Vagina (tissue), 2 donors: ENCODE results near the gene GMPPB.

Experiments
- CTCF ChIP-seq, 3 experiments: fragments of 450-650 bp in 2 of 3; fragments of 200-600 bp in 1 of 3; sonication (generic) in 1 of 3; IDR thresholded peaks; one replicate each; pipeline ENCODE4 v1.5.1; 2017 to 2019; ENCODE audit warnings: antibody characterized with exemption in 3 of 3, mild to moderate bottlenecking in 2 of 3, moderate library complexity in 2 of 3
- POLR2A ChIP-seq, 2 donors: fragments of 450-650 bp; IDR thresholded peaks; one replicate each; pipeline ENCODE4 v1.6.1; 2017; ENCODE audit warnings: antibody characterized with exemption in 2 of 2, mild to moderate bottlenecking in 2 of 2, moderate library complexity in 2 of 2
- POLR2AphosphoS5 ChIP-seq, 2 donors: sonication (generic); formaldehyde crosslinking; IDR thresholded peaks; one replicate each; pipeline ENCODE4 v1.9.0; 2017; ENCODE audit warnings: antibody characterized with exemption in 2 of 2, mild to moderate bottlenecking in 2 of 2, low read depth in 1 of 2; ENCODE audit not compliant: insufficient read depth in 1 of 2

- TF ChIP-seq POLR2A (IDR thresholded peaks at IDR 0.05) (no peak), POLR2AphosphoS5 (IDR thresholded peaks at IDR 0.05; ENCODE audit: insufficient read depth in 1 of 2, low read depth in 1 of 2) (no peak), CTCF (IDR thresholded peaks at IDR 0.05) (no peak)
Measured at GRCh38 chr3:49721896-49722781, 1.6 kb downstream of the GMPPB start.
